SIG-M5 treated with dmso at 0.1 percent for 504 hours (cell line): Measurements from ENCODE around the gene FBXL7.

ENCODE experiments used
- DNase-seq: peaks from one replicate; lab custom pipeline; 2025; ENCODE audit not compliant: unreplicated experiment; lab: John Stamatoyannopoulos, UW

The FBXL7 gene

GRCh38 chr5:15647251-15647650 lies 147.3 kb downstream of the FBXL7 start:
- no peak for DNase-seq

GRCh38 chr5:15650266-15650665 lies 150.3 kb downstream of the FBXL7 start:
- DNase-seq = no peak

DNA sequence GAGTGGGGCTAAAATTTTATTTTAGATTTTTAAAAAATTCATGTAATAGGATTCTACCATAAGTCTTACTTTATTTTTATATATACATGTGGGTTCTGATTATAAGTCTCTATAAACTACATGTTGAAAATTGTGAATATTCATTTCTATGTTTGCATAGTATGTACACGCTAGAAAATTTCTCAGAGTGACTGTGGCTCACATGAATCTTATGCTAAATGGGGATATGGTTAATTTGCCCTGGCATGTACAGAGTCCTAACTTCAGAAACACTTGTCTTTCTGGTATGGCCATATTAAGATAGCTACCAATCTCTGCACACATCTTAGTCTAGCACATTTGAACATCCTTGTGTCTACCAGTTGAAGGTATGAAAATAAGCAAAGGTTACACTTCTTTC lies 154.8 kb downstream of the FBXL7 start:
- no peak for DNase-seq

GRCh38 chr5:15655683-15656082 lies 155.7 kb downstream of the FBXL7 start:
- DNase-seq = no peak

GRCh38 chr5:15664961-15665360 lies 165.0 kb downstream of the FBXL7 start:
- DNase-seq = no peak

- DNase-seq = no peak
These were observed 169.8 kb downstream of the FBXL7 start for GRCh38 chr5:15669826-15670225.

DNA sequence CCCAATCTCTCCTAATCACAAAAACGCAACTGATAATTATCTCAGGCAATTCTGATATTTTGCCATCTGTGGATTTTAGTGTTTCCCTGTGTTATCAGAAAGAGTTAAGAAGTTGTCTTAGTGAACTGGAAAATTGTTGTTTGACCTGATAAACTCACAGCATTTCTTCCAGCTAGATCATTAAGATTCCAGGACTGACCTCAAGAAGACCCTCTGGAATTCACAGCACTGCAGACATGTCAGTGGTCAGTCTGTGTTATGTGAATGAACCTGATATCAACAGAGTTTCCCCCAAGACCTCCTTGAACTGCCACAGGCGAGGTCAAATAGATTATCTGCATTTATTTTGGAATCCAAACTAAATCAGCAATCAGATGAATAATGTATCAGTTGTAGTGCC lies 174.7 kb downstream of the FBXL7 start:
- no peak for DNase-seq

GRCh38 chr5:15676591-15676990 lies 176.6 kb downstream of the FBXL7 start:
- no peak for DNase-seq

DNA sequence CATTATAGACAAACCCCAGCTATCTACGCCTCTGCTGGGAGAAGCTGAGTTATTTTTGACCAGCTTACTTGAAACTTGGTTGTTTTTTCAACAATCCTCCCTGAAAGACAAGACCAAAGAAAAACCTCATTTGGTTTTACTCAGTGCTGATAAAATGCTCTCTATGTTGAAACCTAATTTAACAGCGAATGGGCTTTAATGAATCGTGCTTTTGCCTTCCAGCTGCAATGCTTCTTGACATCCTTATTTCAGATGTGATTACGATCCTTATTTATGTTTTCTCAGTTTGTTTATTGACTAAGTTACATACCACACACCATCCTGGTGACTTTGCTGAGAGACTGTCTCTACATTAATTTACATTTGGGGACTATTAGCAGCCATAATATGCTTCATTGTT lies 179.2 kb downstream of the FBXL7 start:
- DNase-seq = no peak

DNA sequence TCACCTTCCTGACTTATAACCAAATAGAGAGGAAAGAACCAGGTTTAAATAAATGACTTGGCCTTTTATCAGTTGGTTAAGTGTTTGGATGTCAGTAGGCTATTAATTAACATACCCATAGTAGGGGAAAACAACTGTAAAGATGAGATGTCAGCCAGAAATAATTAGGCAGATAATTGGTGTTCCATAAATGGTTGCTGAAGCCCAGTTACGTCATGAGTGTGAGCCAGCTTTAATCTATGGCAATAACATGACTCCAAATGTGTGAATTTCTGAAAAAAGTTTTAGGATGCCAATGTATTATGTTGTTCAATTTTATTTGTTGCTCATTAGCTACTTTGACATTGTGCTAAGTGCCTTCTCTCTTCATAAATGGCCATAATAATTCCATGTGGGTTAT lies 180.5 kb downstream of the FBXL7 start:
- DNase-seq = no peak

DNA sequence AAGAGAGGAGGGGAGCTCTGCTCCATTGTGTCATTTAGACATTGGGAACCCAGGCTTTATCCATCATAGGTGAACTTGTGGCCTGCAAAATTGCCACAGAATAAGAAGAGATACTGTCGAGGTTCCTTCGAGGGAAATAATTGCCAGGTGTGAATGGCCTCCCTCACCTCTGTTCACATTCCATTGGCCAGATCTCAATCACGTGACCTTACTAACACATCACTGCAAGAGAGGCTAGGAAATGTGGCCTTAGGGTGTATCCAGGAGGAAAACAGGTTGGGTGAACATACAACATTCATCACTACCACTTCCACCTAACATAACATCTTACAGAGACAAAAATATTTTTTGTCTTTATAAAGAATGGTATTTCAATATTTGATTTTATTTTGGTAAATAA lies 182.1 kb downstream of the FBXL7 start:
- DNase-seq = no peak

DNA sequence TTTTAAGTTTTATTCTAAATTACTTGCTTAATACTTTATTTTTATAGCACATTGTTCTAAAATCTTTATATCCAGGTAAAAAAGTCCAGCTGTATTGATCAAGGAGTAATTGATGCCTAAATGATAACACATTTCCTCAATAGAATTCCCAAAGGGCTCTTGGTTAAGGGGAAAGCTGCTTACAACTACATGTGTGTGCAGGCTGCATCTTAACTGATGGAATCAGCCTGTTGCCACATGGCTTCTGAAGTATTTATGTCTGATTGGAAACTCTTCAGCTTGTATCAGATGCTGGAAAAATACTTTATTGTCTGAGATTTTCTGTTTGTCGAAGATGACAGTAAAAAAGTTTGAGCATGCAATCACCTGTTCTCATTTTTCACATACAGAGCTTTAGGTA lies 182.6 kb downstream of the FBXL7 start:
- no peak for DNase-seq

DNA sequence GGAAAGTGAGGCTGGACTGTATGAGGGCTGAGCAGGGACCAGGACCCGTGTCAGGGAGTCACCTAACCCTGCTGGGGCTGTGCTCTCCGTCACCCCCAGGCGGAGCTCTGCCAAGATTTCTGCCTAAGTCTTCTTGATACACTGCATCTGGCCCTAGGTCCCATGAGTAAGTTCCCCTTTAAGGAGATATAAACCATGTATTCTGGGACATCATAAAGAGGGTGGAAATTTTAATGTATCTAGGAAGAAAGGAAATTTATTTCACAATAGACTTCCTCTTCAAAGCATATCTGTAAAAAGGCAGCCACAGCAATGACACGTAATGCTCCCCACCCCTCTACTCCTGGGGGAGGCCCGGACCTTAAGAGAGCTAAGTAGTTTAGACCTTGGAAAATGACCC lies 183.4 kb downstream of the FBXL7 start:
- no peak for DNase-seq

DNA sequence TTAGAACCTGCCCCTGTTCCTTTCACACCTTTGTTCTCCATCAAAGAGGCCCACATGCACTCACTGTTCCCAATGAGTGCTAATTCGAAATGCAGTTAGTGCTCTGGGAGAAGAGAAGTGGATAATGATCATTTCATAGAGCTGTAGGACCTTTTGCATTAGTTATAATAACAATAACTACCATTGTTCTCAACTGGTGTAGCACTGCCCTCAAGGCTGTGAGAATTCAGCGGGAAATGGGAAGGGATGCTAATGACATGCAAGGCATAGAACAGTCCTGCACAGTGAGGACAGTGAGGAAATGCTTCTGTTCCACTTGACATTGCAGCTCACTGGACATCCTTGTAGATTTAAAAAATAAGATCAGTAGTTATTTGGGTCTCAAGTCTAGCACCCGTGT lies 187.4 kb downstream of the FBXL7 start:
- no peak for DNase-seq

- DNase-seq = no peak
These were observed 189.9 kb downstream of the FBXL7 start for GRCh38 chr5:15689836-15690235.

GRCh38 chr5:15690611-15691010 lies 190.6 kb downstream of the FBXL7 start:
- no peak for DNase-seq

GRCh38 chr5:15691521-15691920 lies 191.5 kb downstream of the FBXL7 start:
- DNase-seq = no peak

DNA sequence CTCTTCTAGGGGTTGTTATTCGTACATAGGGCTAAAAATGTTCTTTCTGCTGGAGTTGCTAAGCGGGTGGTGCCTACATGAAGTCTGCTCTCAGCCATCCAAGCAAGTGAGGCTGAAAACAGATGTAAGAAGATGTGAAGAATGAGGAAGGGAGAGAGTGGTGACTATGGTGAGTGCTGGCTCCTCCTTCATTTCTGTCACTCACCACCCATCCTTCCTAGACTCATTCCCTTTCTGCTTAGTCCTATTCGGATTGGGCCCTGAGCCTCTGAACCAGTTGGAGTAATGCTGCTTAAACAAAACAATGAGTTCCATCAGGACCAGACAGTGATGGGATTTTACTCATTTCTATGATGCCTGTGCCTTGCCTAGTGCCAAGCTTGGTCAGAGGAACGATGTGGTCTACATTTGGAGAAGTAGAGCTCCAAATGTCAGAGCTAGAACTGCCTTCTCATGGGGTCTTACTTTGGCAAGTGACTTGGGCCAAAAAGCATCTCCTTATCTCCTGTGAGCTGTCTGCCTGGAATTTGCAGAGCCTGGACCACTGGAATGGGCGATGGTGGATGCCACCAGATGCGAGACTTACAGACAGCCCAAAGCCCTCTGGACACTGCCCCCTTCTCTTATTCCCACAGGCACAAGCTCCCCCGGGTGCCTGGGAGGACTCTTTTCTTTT lies 192.9 kb downstream of the FBXL7 start:
- DNase-seq = no peak

GRCh38 chr5:15693382-15693728 lies 193.4 kb downstream of the FBXL7 start:
- no peak for DNase-seq

DNA sequence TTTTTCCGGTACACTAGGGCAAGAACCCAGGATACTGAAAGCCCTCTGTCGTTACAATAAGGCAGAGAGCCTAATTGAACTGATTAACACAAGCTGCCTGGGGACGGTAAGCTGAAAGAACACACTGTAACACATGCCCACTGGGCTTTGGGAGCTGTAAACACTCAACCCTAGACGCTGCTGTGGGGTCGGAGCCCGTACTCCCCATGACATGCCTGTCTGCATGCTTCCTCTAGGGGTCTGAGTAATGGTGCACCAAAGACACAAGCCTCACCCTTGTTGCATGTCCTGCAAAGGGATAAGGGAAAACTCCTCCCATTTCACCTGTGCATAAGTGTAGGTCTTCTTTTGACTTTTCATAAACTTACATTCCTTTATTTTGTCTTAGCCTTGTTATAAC lies 194.0 kb downstream of the FBXL7 start:
- DNase-seq = no peak

- DNase-seq = no peak
These were observed 194.8 kb downstream of the FBXL7 start for GRCh38 chr5:15694696-15695214.

DNA sequence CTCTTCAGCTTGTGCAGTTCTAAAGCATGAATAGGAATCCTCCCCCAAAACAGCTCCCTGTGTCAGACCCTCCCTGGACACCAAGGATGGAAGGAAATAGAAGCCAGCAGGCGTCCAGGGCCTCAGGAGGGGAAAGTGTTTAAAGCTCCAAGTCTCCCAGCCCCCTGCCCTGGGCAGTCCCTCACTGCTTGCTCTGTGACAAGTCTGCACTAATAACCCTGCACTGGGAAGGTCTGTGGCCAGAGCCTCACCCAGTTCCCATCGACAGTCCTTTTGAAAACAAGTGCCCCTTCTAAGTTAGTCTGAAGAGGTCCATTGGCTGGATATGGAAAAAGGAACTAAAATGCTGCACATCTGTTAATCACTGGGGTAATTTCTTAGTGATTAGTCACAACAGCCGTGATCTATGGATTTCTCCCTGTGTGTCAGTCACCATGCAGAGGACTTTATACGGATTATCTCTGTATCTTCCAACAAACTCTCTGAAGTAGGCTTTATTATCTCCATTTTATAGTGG lies 195.3 kb downstream of the FBXL7 start:
- no peak for DNase-seq

DNA sequence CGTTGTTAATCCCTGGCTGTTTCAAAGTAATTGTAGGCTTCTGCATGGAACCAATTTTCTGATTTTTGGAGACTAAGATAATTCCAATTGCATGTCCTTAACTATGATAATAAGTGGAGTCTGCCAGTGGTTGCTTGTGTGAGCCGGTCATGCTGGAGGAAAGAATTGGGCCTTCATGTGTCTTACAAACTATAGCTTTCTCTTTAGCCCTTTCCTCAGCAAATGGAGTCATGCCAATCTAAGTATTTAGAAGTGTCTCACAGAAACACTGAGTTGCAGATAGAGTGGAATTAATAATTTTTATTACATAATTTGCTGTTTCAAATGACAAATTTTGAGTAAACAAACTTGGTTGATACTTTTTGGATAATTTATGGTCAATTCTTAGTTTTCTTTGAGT lies 200.4 kb downstream of the FBXL7 start:
- DNase-seq = no peak
